ENCODE data around the gene SLC44A3.
"Not testable (repeated sequence)": the region's sequence is repeated elsewhere in the genome, so short reads cannot be mapped to it uniquely, and the experiment has no call there.

The SLC44A3 gene

DNA sequence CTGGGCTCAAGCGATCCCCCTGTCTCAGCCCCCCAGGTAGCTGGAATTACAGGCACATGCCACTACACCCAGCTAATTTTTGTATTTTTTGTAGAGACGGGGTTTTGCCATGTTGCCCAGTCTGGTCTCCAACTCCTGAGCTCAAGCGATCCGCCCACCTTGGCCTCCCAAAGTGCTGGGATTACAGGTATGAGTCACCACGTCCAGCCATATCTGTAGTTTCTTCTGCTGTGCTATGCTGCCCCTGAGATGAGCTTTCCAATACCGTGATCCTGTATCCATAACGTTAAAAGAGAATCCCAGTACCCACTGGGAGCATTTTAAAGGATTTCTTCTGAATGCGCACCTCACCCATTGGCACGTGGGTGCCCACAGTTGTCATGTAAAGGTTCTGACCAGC is 20.2 kb downstream of the SLC44A3 start:
- DNase-seq: not testable (repeated sequence)

GRCh38 chr1:94840808-94841207 is 20.7 kb downstream of the SLC44A3 start:
- no peak for DNase-seq

- no peak for DNase-seq
Measured at GRCh38 chr1:94843430-94843829, 23.3 kb downstream of the SLC44A3 start.

DNA sequence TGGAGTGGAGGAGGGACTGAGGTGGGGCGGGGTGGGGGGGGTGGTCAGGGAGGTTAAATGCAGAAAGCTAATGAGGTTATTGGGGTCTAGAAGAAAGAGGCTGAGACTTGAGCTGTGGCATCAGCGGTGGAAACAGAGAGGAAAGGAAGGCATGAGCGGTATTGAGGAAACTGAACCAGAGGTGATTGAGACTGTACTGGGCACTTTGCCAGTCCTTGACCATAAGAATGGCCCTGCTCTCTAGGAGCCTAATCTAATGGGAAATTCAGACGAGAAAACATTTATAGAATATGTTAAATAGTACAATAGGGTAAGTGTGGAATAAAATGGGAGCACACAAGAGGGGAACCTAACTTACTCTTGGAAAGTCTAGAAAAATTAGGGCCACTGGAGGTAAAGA is 23.7 kb downstream of the SLC44A3 start:
- DNase-seq: no peak

GRCh38 chr1:94846308-94846707 is 26.2 kb downstream of the SLC44A3 start:
- no peak for DNase-seq

- no peak for DNase-seq
Measured at GRCh38 chr1:94851571-94851970, 31.4 kb downstream of the SLC44A3 start.

DNA sequence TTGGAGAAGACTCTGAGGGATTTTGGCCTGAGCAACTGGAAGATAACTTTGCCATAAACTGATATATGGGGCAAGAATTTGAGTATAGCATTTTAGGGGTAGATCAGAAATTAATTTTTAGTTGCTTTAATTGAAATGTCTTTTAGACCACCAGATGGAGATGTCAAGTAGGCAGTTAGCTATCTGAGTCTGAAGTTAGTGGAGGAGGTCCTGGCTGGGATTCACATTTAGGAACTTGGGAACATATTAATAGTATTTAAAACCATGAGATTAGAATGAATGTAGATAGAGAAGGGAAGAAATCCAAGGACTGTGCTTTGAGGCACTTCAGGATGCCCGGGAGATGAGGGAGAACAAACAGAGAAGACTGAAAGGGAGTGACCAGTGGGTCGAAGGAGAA is 32.6 kb downstream of the SLC44A3 start:
- DNase-seq: no peak

DNA sequence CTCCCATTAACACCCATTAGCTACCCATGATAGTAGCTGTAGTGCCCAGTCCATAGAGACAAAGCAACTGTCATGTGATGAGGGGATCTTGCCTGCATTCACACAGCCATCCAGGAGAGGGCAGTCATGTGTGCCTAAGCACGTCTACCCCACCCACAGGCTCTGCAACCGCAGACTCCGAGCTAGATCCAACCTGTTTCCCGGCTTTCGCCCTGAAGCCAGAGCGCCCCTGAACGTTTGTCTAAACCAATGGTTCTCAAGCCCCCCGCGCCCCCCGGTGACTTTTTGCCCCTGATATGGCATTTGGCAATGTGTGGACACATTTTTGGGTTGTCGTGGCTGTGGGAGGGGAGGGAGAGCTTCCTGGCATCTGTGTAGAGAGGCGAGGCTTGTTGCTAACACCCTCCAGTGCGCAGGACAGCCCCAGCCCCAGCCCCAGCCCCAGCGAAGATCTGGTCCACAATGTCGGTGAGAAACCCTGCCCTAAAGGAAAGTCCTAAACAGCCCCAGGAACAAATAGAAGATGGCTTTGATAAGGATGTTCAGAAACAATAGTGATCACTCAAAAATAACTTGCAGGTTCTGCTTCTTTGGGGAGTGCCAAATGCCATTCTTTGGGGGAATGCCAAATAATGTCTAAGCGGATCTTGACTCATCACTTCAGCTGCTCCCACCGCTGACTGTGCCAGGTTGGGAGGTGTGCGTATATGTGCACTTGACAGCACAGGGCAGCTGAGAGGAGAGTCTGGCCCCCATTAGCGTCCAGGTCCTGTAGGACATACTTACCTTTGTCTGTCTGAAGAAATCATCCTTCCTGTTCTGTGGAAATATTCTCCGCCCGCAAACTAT is 34.5 kb downstream of the SLC44A3 start:
- DNase-seq: peak; percentile 62

DNA sequence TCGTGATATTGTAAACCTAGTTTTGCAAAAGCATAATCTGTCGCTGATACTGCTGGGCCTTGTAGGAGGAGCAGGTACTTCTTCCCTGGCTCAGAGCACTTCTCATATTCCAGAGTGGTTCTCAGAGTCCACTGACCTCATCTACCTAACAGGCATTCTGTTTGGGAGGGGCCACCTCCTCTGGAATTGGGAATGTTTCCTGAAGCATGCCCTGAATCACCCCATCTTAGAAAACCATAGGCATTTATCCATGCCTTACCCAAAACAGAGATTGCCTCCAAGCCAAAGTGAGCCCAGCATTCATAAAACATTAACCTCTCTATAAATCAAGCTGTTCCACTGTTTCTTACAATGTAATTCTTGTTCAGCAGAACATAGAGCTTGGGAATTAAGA is 35.1 kb downstream of the SLC44A3 start:
- DNase-seq: no peak

DNA sequence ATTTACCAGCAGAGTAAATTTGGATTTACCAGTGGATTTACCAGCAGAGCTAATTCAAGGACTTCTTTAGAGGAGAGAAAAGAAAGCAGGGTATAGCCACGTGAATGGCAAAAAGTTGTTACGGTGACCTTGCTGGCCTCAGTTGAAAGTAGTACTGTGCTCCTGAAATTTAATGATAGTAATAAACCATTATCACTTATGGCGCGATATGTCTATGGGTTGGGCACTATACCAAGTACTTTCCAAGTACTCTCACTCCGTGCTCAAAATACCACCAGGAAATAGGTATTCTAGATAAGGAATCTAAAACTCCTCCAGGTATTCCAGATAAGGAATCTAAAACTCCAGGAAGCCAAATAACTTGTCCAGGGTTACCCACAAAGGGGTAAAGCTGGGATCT is 35.8 kb downstream of the SLC44A3 start:
- no peak for DNase-seq

- no peak for DNase-seq
Measured at GRCh38 chr1:94856868-94857267, 36.7 kb downstream of the SLC44A3 start.

DNA sequence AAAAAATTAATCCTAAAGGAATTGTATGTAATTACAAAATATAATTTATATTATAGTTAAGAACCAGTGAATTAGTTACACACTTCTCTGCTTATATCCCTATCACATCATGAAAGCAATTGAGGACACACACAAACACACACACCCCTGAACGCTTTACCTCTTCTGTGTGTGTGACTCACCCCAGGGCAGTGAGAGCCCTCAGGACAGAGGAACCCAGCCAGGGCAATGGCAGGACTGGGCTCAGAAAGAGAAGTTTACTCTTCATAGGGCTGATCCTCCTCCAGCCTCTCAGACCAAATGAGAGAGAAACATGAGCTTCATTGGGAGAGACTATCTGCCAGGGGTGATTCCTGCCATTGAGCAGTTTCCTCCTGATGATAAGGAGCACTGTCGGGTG is 38.1 kb downstream of the SLC44A3 start:
- DNase-seq: no peak

- DNase-seq: no peak
Measured at GRCh38 chr1:94859174-94859573, 39.0 kb downstream of the SLC44A3 start.

DNA sequence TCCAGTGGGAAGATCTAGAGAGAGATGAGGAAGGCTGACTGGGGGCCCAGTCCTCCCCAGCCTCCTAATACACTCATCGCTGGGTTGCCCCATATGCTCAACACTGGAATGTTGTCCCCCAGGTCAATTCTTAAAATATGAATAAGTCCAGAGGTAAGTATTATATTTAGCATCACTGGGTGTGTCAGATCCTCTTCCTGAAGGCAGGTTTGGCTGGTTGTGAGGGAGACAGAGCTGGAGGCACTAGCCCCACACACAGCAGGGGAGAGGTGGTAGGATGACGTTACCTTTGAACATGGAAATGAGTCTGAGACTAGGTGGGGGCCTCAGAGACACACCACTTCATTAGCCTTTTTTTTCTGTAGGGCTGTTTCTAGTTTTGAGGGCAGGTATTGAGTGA is 42.6 kb downstream of the SLC44A3 start:
- DNase-seq: no peak

DNA sequence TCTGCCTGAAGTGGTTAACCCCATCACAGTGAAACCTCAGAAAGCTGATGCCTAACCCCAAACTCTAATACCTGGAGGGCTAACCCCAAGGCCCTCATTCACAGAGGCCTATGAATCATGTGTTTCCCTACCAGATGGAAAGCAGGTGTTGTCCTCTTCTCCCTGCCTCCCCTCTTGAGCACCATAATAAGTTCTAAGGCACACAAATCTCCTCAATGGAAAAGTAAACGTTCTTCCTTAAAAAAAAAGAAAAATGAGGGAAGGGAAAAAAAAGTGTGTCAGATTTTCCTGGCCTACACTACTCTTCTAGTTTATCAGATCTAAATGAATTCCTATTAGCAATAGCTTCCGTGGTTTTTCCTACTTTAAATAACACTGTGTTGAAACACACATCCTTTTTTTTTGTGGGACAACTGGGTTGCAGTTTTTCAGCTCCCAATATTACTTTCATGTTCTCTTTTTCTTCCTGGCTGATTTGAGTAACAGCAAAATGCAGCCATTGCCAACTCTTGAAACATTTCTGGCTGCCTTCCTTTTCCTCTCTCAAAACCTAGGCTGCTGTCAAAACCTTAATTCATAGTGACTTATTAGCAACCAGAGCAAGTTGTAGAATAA is 43.2 kb downstream of the SLC44A3 start:
- no peak for DNase-seq

DNA sequence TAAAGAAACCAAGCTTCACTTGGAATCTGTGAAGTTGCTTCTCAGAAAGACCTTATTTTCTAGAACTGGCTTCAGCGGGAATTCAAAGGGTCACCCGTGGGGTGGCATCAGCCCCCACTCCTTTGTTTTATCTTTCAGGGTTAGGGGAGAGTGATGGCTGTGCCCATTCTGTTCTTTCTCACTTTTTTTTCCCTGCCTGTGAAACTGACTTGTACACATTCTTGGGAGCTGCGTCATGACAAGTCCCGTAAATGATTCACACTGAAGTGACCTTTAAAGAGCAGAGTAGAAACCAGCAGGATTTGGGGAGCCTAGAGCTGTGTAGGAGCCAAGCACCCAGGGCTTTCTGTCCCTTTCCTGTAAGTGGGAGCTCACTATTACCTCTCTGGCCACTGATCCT is 43.8 kb downstream of the SLC44A3 start:
- DNase-seq: no peak

DNA sequence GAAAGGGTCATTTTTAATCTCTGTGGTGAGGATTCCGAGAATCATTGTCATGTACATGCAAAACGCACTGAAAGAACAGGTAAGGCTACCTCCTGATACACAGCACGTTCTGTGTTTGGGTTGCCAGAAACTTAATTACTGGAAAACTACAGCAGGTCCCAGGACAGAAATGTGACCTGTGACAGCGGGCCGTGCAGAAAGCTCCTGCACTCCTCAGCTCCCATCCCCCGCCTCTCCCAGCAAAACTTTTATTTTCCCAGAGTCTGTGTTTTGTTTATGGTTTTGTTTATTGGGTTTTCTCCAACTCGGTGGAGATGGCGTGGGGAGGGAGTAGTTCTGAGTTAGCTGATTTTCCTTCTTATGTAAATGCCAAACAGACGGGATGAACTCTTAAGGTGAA is 44.7 kb downstream of the SLC44A3 start:
- DNase-seq: no peak

GRCh38 chr1:94865360-94865759 is 45.2 kb downstream of the SLC44A3 start:
- DNase-seq: no peak

DNA sequence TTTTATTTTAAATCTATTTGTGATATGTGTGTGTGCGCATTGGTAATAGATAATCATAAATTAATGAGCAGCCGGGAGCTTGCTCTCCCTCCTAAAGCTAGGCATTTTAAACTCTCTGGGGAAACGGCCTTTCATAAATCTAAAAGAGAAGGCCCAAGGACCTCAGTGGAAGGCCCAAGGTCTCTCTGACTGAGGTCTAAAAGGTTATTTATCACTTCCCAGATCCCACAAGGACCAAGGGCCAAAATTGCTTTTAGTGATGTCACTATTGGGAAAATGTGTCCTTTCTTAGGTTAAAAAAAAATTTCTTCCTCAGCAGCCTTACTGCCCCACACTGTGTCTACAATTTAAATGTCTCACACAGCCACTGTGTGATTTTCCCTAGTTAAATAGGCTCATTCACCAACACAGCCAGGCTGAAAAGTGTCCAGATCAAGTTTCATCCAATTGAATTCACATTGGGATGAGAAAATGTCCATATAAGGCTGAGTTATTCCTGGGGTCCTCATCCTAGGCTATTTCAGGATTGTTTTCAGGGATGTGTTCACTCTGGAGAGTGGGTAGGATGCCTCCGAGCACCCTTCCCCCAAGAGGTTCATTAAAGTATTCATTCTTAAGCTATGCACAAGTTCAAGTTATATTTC is 46.1 kb downstream of the SLC44A3 start:
- DNase-seq: no peak

GRCh38 chr1:94871031-94871430 is 50.9 kb downstream of the SLC44A3 start:
- no peak for DNase-seq

DNA sequence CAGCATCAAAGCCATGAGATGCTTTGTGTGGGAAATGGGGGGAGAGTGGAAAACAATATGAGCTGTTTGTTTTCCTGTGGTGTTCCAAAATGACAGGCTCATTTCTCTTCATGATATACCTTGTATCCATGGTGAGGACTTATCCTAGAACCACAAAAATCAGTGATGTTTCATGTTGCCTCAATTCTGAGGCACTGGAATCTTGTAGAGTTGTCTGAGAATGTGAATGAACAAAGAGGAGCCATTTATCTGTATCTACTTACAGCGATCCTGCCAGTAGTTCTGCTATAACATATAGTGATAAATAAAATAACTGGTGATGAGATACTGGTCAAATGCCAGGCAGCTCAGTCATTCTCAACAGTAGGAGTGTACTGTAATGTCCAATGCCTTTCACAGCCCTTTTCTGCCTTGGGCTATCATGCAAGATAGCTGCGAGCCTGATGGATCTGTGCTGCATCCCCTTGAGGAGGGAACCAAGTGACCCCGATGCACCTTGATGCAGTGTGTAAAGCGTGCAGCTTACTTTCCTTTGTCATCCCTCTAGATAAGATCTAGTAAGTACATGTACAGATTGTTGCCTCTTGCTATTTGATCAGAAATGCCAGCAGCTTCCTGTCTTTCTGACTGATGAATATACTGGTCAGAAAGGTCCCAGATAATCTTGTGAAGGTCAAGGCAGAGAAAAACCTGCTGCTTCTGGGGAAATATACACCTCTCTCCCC is 52.8 kb downstream of the SLC44A3 start:
- no peak for DNase-seq

DNA sequence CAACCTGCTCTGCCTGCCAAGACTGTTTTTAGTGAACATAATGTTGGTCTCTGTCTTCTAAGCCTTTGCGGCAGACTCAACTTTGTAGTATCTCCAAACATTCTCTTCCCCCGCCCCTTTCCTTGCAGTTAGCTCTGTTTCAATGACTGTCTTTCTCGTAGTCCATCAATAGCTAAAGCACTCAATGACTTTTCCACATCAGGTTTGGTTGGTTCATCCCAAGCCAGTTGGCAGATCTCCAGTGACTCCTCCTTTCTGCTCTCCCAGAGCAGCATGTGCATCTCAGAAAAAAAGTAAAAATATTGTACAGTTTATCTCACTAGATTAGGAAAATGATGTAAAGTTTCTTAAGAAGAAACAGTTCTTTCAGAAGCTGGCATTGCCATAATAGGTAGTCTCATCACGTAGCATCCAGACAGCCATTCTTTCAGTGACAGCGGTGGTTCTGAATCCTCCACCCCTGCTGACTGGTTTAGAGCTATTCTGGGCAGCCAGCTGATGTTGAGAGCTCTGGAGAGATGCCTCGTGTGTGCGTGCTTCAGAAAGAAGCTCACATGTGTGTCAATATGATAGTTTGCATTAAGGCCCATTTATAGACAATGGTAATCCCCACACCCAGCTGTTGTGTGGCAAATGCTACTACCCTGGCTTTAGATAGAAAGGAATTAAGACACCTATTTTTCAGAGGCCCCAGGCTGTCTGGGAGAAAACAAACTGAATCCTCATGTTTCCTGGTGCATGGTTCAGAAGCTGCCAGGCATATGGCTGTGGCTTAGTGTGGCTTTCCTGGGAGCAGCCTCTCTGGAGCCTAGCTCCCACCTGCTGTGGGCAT is 53.6 kb downstream of the SLC44A3 start:
- no peak for DNase-seq

- no peak for DNase-seq
Measured at GRCh38 chr1:94874423-94874822, 54.3 kb downstream of the SLC44A3 start.
